GM19452 (cell line): Measurements from ENCODE around the gene UBR1.
"Not testable (repeated sequence)": the region's sequence is repeated elsewhere in the genome, so short reads cannot be mapped to it uniquely, and the experiment has no call there.

Experiments
- ATAC-seq: cut with Tn5 transposase; IDR thresholded peaks from one replicate; pipeline ENCODE4 v1.9.1; 2021; ENCODE audit not compliant: unreplicated experiment

Gene UBR1

DNA sequence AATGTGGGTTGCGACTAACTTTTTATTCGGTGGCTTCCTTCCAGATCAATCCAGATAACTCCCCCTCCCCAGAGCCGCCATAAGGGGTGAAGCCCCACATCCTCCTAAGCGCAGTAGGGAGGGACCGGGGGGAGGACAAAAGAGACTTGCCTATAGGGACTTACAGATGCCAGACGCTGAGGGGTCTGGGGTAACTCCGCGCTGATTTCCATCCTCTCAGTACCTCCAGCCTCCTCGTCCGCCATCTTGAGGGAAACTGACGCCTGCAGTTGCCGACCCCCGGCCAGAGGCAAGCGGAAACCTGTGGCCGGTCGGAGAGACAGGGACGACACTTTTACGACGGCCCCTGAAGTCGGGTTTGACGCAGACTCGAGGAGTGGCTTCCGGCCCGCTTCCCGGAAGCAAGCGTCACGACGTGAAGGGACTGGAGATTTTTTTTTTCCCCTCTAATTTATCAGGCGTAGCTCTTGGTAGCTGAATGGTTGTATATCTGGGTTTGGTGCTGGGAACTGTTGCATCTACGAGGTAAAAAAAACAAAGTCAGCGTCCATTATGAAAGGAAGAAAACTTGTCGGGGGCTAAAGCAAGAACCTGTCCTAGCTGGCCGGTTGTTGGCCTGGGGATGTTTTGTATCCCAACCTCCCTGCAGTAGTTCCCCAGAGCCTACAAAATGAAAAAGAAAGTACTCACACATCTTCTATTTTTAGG lies at the start of gene UBR1:
Gene UBR1 (minus strand): TSS at position 261 of the 708 bp plus-strand sequence. CDS start 16 bp downstream, at position 245.
- peak; percentile 88 for ATAC-seq

DNA sequence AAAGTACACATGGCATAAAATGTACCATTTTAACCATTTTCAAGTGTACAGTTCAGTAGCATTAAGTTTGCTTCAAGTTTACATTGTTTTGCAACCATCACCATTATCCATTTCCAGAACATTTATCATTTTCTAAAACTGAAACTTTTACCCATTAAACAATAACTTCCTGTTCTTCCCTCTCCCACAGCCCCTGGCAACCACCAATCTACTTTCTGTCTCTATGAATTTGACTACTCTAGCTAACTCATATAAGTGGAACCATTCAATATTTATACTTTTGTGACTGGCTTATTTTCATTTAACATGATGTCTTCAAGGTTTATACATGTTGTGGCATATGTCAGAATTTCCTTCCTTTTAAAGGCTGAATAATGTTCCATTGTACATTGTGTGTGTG lies 47.4 kb upstream of the UBR1 start:
- ATAC-seq = no peak

DNA sequence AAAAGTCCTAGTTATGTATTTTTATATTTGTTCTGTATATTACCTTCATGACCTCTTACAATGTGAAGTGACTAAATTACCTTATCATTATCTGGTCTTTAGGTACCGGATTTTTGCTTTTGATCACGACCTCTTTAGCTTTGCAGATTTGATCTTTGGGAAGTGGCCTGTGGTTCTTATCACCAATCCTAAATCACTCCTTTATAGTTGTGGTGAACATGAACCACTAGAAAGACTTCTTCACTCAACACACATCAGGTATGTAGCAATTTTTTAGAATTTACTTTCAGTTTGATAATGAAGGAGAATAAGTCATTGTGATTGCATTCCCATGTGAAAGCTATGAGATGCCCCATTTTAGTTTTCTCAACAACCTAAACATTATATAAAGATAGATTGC lies 45.9 kb upstream of the UBR1 start:
- no peak for ATAC-seq

DNA sequence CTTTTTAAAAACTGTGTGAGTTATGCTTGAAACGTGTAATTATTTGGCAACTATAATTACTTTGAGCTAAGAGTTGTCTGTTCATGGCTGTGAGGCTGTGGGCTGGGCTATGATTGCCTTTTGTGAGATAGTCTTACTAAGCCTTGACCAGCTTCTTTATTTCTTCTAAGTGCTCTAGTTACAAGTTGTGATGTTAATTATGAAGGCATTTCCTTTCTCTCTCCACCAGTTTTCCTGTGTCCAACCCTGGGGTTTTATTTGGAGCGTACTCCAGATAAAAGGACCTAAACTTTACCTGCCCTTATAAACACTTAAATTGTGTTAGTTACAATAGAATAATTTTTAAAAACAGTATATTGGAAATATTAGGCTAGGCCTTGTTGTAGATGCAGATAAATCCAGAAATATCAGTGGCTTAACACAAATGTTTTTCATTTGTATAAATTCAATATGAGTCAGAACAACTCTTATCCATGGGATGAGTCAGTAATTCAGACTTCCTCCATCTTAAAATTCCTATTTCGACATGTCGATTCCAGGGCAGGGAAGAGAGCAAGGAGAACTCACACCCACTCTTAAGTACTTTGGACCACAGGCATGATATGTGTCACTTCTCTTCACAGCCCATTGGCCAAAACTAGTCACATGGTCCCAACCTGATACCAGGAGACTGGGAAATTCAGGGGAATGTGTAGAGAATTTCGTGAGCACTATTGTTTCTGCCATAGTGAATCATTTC lies 44.5 kb upstream of the UBR1 start:
- no peak for ATAC-seq

DNA sequence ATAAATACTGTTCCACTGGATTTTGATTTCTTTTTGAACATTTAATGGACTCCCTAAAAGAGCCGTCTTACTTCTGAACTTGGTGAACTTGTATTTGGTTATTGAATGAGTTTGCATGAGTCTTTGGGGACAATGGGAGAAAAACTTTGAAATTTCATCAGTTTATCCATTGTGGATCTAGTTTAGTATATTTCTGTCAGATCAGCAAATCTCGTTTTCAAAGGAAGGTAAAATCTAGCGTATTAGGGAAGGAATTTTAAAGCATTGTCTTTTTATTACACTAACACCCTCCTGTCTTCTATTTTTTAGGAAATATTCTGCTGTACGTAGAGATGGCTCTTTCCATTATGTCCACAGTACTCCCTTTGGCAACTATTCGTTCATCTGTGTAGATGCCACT lies 40.3 kb upstream of the UBR1 start:
- ATAC-seq = no peak

DNA sequence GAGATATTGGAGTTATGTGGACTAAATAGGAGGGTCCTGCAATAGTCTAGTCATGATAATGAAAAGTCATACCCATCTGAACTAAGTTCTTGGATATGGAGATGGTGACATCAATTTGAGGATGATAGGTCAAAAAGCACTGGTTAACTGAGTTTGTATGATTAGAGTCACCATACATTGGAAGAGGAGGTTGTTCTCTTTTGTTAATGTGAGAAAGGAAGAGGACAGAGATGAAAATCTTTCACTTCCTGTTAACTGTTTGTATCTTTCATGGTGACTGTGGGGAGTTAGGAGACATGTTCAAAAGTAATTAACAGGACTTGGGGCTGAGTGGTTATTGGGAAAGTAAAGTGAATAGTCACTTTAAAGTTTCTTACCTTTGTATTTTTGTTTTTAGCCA lies 38.7 kb upstream of the UBR1 start:
- ATAC-seq = no peak

DNA sequence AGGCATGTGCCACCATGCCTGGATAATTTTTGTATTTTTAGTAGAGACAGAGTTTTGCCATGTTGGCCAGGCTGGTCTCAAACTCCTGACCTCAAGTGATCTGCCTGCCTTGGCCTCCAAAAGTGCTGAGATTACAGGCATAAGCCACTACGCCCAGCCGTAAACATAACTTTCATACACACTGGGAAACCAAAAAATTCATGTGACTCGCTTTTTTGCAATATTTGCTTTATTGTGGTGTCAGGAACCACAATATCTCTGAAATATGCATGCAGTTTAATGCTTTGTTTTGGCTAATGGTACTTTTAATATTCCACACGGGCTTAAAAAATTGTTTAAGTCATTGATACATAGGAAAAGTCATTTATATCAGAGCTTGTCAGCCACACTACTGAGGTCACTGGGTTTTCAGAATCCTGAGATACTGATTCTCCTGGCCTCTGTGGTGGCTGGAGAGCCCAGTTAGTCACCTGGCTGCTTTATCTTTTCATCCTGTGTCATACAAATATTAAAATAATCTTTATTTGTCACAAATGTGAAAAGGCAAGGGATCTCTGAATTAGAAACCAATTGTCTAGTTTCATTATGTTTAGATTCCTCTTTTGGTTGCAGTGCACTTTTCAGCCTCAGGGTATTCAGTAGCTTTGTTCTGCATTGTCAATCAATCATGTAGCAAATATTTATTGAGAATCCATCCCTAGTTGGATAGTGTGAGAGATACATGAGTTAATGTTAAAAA lies 37.5 kb upstream of the UBR1 start:
- ATAC-seq = no peak

DNA sequence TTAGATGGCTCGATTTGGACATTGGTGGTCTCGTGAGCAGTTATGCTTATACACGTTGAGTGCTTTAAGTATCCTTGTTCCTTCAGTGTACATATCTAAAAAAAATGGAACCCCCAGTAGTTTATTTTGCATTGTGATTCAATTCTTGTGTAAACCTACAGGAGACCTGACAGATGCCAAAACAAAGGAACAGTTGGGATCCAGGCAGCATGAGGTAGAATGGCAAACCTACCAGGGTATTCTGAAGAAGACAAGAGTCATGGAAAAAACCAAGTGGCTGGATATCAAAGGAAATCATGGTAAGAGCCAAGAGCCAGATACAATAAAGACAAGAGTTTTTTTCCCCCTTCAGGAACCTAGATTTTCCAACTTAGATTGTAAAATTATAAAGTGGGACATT lies 29.5 kb upstream of the UBR1 start:
- no peak for ATAC-seq

DNA sequence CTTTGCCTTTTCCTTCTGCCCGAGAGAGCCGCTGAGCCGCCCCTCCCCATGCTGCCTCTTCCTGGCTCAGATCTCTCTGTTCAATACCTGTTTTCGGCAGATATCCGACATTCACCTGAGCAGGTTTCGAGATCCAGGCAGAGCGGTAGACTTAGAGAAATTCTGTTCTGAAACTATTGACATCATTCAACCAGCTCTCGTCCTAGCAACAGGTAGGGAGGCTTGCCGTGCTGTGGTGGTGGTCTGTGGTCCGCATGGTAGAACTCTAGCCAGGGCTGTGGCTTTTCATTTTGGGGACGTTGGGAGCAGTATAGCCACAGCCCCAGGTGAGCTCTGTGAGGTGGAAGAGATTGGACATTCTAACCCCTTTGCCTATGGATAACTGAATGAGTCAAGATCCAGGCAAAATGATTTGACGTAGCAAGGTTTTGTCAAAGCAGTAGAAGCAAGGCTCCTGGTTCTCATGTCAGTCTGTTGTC lies 28.4 kb upstream of the UBR1 start:
- no peak for ATAC-seq

DNA sequence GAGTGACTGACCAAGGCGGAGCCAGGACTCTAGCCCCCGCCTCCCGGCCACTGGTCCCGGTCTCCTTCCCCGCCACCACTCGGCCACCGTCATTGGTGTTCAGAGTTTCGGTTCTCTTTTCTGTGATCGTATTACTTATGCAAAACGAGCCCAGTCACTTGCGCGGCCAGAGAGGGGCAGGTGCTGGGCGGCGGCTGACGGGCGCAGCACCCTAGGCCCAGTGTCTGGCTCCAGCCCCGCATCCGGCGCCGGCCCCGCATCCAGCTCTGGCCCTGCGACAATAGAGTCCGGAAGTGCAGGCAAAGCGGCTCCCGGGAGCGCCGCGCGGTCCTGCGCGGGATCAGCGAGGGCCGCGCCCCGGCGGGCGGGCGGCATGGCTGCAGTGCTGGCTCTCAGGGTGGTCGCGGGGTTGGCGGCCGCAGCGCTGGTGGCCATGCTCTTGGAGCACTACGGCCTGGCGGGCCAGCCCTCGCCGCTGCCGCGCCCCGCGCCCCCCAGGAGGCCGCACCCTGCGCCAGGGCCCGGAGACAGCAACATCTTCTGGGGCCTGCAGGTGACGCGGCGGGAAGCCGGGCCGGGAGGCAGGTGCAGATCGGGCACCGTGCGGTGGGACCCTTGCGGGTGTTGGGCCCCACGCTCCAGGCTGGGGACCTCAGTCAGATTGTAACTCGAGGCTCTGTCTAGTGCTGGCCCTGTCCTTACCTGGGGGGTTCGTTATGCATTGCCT lies 27.8 kb upstream of the UBR1 start, which contains the start of gene TMEM62:
Gene TMEM62 (plus strand): TSS at position 157 of the 727 bp plus-strand sequence. CDS start 217 bp downstream, at position 374.
- ATAC-seq = peak; percentile 94

DNA sequence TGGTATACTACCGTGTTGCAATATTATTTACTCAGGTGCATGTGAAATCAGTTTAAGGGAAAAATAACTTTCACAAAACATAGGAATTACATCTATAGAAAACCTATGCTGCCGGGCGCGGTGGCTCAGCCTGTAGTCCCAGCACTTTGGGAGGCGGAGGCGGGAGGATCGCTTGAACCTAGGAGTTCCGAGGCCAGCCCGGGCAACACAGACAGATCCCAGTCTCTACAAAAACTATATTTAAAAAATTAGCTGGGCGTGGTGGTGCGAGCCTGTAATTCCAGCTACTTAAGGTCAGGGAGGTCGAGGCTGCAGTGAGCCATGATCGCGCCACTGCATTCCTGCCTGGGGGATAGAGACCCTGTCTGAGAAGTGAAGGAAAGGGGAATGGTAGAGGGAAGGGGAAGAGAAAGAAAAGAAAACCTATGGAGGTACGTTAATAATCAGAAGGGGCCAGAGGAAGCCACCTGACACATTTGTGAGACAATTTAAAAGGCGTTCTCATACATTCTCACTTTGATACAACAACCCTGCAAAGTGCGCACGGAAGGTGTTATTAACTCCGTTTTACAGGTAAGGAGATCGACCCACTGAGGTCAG lies 27.1 kb upstream of the UBR1 start:
- no peak for ATAC-seq

DNA sequence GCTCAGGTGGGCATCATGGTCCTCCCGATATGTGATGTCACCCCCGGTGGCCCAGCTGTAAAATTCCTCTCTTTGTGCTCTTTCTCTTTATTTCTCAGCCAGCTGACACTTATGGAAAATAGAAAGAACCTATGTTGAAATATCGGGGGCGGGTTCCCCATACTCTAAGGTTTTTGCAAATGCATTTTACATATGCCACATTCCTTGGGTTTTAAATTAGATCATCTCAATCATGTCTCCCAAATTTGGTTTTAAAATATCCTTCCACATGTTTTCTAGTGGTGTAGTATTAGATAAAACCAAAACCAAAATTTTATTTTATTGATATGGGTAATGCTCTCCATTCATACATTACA lies 23.1 kb upstream of the UBR1 start:
- no peak for ATAC-seq

DNA sequence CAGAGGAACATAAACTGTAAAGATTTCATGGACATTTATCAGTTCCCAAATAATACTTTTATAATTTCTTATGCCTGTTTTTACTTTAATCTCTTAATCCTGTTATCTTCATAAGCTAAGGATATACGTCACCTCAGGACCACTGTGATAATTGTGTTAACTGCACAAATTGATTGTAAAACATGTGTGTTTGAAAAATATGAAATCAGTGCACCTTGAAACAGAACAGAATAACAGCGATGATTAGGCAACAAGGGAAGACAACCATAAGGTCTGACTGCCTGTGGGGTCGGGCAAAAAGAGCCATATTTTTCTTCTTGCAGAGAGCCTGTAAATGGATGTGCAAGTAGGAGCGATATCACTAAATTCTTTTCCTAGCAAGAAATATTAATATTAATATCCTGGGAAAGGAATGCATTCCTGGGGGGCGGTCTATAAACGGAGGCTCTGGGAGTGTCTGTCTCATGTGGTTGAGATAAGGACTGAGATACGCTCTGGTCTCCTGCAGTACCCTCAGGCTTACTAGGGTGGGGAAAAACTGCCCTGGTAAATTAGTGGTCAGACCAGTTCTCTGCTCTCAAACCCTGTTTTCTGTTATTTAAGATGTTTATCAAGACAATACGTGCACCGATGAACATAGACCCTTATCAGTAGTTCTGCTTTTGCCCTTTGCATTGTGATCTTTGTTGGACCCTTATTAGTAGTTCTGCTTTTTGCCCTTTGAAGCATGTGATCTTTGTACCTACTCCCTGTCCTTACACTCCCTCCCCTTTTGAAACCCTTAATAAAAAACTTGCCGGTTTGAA lies 22.5 kb upstream of the UBR1 start:
- not testable (repeated sequence) for ATAC-seq

DNA sequence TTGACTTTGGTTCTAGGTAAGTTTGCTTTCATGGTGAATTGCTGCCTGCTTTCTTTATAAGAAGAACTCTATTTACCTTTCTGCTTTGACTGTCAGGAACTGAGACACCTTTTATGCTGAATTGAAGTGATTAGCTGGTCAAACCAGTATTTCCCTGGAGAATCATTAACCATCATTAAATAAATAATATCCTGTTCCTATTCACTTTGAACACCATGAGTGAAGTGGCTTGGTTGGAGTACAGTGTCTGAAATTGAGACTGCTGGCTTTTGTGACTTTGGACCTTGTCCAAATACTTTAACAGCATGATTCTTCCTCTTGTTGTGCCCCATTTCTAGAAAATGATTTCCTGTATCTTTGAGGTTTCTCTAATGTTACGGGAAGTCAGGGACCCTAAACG lies 21.9 kb upstream of the UBR1 start:
- ATAC-seq = no peak

DNA sequence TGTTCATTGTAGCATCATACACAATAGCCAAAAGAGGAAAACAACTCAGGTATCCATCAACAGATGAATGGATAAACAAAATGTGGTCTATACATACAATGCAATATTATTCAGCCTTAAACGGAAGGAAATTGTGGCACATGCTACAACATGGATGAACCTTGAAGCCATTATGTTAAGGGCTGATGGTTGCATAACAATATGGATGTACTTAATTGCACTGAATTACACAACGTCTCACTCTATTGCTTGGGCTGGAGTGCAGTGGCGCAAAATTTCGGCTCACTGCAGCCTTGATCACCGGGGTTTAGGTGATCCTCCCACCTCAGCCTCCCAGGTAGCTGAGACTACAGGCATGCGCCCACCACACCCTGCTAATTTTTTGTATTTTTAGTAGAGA lies 20.5 kb upstream of the UBR1 start:
- no peak for ATAC-seq

DNA sequence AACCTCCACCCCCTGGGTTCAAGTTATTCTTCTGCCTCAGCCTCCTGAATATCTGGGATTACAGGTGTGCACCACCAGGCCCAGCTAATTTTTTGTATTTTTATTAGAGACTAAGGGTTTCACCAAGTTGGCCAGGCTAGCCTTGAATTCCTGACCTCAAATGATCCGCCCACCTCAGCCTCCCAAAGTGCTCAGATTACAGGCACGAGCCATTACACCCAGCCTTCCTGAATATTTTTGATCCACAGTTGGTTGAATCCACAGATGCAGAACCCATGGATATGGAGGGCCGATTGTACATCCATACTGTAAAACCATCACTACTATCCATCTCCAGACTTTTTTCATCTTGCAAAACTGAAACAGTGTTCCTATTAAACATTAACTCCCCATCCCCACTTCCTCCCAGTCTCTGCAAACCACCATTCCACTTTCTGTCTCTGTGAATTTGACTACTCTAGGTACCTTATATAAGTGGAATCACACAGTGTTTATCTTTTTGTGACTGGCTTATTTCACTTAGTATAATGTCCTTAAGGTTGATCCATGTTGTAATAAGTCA lies 19.3 kb upstream of the UBR1 start:
- ATAC-seq = no peak

DNA sequence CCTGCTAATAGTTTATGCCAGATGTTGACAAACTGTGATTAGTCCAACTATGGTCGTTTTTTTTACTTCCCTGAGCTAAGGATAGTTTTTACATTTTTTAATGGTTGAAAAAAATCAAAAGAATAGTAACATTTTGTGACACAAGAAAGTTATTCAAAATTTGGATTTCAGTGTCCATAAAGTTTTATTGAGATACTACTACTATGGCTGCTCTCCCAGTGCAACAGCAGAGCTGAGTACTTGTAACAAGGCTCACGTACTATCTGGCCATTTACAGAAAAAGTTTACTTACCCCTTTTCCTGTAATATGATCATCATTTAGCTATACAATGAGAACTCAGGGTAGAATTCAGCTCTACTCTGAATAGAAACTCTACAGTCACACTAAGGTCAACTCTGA lies 16.0 kb upstream of the UBR1 start:
- no peak for ATAC-seq

DNA sequence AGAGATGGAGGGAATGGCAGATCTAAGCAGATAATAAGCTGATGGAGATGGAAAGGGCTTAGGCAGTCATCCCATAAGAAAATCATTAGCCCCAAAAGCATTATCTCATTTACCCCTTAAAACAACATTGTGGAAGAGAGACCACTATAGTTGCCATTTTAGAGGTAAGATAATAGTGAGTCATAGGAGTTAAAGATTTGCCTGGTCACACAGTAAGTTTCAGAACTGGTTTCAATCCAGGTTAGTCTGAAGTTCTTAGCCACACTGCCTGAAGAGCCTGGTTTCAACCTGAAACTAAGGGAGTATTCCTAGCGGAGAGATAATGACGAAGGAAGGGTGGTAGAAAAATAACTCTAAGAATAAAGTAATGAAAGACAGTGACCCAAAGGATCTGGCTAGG lies 13.0 kb upstream of the UBR1 start:
- ATAC-seq = peak; percentile 58

DNA sequence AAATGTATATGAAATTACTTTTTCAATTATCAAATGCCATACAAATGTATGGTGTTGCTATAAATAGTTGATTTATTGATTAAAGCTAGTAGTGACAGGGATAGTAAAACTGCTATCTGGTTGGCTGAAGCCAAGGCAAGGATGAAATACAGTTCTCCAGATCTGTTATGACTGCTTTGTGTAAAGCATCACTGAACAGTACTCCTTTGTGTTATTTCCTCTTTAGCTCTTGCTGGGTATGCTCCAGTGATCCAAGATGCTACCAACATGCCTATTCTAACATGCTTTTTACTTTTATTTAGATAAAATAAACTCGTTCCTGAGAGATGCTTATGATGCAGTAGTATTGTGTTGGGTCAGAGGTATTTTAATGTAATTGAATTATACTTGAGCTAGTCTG lies 12.4 kb upstream of the UBR1 start:
- peak; percentile 26 for ATAC-seq

DNA sequence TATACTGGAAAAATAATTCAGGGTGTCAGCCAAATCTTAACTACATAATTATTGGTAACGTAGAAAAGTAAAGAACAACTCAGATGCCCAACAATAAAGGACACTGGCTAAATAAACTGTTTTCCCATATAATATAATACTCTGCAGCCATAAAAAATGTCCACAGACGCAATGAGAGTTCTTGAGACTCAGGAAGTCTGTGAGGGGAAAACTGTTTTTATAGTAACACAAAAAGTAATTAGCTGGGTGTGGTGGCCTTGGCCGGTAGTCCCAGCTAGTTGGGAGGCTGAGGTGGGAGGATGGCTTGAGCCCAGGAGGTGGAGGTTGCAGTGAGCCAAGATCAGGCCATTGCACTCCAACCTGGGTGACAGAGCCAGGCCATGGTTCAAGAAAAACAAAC lies 5.5 kb upstream of the UBR1 start:
- no peak for ATAC-seq
